Activated T-helper 2 cell treated with anti-CD3 and anti-CD28 coated beads, Interferon-gamma antibody, Interleukin-2, Interleukin-4, amounts not matched to agents 10 μg/mL and 5 μg/mL and 100 μg/mL, durations not matched to agents 14 hours and 24 hours and 36 hours (primary cell): ENCODE results near the gene CREB3L2. TPM values are rescaled to one million over a fixed set of nuclear protein-coding genes. Genes with fewer than 3 reads are reported as not detected.
A peak's percentile ranks its signal among the peaks of the same experiment; 100 is the strongest.
"Not testable (repeated sequence)": the region's sequence is repeated elsewhere in the genome, so short reads cannot be mapped to it uniquely, and the experiment has no call there.

Experiments used
- DNase-seq: peaks from one replicate; pipeline ENCODE4 v3.0.0; 2021; ENCODE audit warnings: low spot score
- H3K27ac Mint-ChIP-seq: one replicate; pipeline ENCODE4 v1.8.0; 2021; ENCODE audit warnings: mixed read lengths
- H3K27me3 Mint-ChIP-seq: one replicate; pipeline ENCODE4 v1.8.0; 2021; ENCODE audit warnings: low read depth, mixed read lengths
- H3K36me3 Mint-ChIP-seq: one replicate; pipeline ENCODE4 v1.8.0; 2021; ENCODE audit warnings: low read depth, mixed read lengths
- H3K4me1 Mint-ChIP-seq: one replicate; pipeline ENCODE4 v1.8.0; 2021; ENCODE audit warnings: low read depth, mixed read lengths
- H3K4me3 Mint-ChIP-seq: one replicate; pipeline ENCODE4 v1.8.0; 2021; ENCODE audit warnings: low read depth, mild to moderate bottlenecking, moderate library complexity, mixed read lengths
- H3K9me3 Mint-ChIP-seq: one replicate; pipeline ENCODE4 v1.8.0; 2021; ENCODE audit warnings: mixed read lengths
- intact Hi-C: fragments of 100-400 bp; cut with micrococcal nuclease; formaldehyde crosslinking; loops from one replicate; pipeline ENCODE4 v1.15.1; 2023
- total RNA-seq: library from RNA; stranded (reverse); gene quantifications from 2 replicates; pipeline ENCODE4 v1.2.3, GENCODE V29; 2022

Gene CREB3L2
- total RNA-seq, 1 donor from 2014 or later, result 58.6 TPM

- Mint-ChIP-seq H3K4me1 (peaks cover 41% of the 10 kb centered on the region), H3K9me3 (no peaks in the 10 kb centered on the region), H3K36me3 (peaks cover 58% of the 10 kb centered on the region), H3K27me3 (no peaks in the 10 kb centered on the region), H3K27ac (peak overlapping the region; percentile 67), H3K4me3 (no peak overlapping the region)
- DNase-seq, result no peak
- intact Hi-C loops, result no loop called here
Measured at GRCh38 chr7:137920637-137921399, 81.1 kb downstream of the CREB3L2 start.

GRCh38 chr7:137919987-137920386 is 81.9 kb downstream of the CREB3L2 start:
- Mint-ChIP-seq H3K4me3 (no peak overlapping the region), H3K27ac (no peak overlapping the region), H3K9me3 (no peaks in the 10 kb centered on the region), H3K4me1 (peaks cover 41% of the 10 kb centered on the region), H3K36me3 (peaks cover 52% of the 10 kb centered on the region), H3K27me3 (no peaks in the 10 kb centered on the region)
- DNase-seq, result no peak
- intact Hi-C loops, result no loop called here

GRCh38 chr7:137916980-137917645 is 84.8 kb downstream of the CREB3L2 start:
- peaks cover 25% of the 10 kb centered on the region for H3K4me1 Mint-ChIP-seq
- no peaks in the 10 kb centered on the region for H3K27me3 Mint-ChIP-seq
- no peak overlapping the region for H3K27ac Mint-ChIP-seq
- no peak overlapping the region for H3K4me3 Mint-ChIP-seq
- peaks cover 42% of the 10 kb centered on the region for H3K36me3 Mint-ChIP-seq
- no peak for DNase-seq
- no peaks in the 10 kb centered on the region for H3K9me3 Mint-ChIP-seq
- intact Hi-C loops, result no loop called here

GRCh38 chr7:137916564-137916963 is 85.3 kb downstream of the CREB3L2 start:
- Mint-ChIP-seq H3K27ac (no peak overlapping the region), H3K27me3 (no peaks in the 10 kb centered on the region), H3K36me3 (peaks cover 40% of the 10 kb centered on the region), H3K4me3 (no peak overlapping the region), H3K4me1 (peaks cover 20% of the 10 kb centered on the region), H3K9me3 (no peaks in the 10 kb centered on the region)
- DNase-seq, result no peak
- intact Hi-C loops, result no loop called here

- H3K36me3 Mint-ChIP-seq, result peaks cover 39% of the 10 kb centered on the region
- intact Hi-C loops, result no loop called here
- no peak overlapping the region for H3K4me3 Mint-ChIP-seq
Measured at GRCh38 chr7:137915266-137915665, 86.6 kb downstream of the CREB3L2 start.

GRCh38 chr7:137913985-137914384 is 87.9 kb downstream of the CREB3L2 start:
- Mint-ChIP-seq H3K9me3 (no peaks in the 10 kb centered on the region), H3K27me3 (no peaks in the 10 kb centered on the region), H3K27ac (no peak overlapping the region), H3K4me1 (peaks cover 8% of the 10 kb centered on the region), H3K4me3 (no peak overlapping the region), H3K36me3 (peaks cover 47% of the 10 kb centered on the region)
- no peak for DNase-seq
- intact Hi-C loops, result no loop called here

More at GRCh38 chr7:137915266-137915665, 86.6 kb downstream of the CREB3L2 start:
- H3K27me3 Mint-ChIP-seq, result no peaks in the 10 kb centered on the region
- peaks cover 9% of the 10 kb centered on the region for H3K4me1 Mint-ChIP-seq
- no peak for DNase-seq
- no peaks in the 10 kb centered on the region for H3K9me3 Mint-ChIP-seq
- no peak overlapping the region for H3K27ac Mint-ChIP-seq

GRCh38 chr7:137909042-137909441 is 92.8 kb downstream of the CREB3L2 start:
- Mint-ChIP-seq H3K27me3 (no peaks in the 10 kb centered on the region), H3K36me3 (peaks cover 64% of the 10 kb centered on the region), H3K27ac (no peak overlapping the region), H3K4me3 (no peak overlapping the region), H3K9me3 (no peaks in the 10 kb centered on the region), H3K4me1 (no peaks in the 10 kb centered on the region)
- intact Hi-C loops, result loop anchor here (10.0 kb wide), 1 partner anchor 826 kb away; no protein-coding TSS in a partner anchor
- DNase-seq, result no peak

GRCh38 chr7:137908106-137908505 is 93.8 kb downstream of the CREB3L2 start:
- DNase-seq, result no peak
- H3K27ac Mint-ChIP-seq, result no peak overlapping the region
- no peak overlapping the region for H3K4me3 Mint-ChIP-seq
- no peaks in the 10 kb centered on the region for H3K27me3 Mint-ChIP-seq
- peaks cover 4% of the 10 kb centered on the region for H3K4me1 Mint-ChIP-seq
- H3K9me3 Mint-ChIP-seq, result no peaks in the 10 kb centered on the region
- intact Hi-C loops, result loop anchor here (10.0 kb wide), 1 partner anchor 827 kb away; no protein-coding TSS in a partner anchor
- H3K36me3 Mint-ChIP-seq, result peaks cover 71% of the 10 kb centered on the region

GRCh38 chr7:137906636-137907035 is 95.2 kb downstream of the CREB3L2 start:
- not testable (repeated sequence) for H3K4me3 Mint-ChIP-seq, H3K9me3 Mint-ChIP-seq, DNase-seq, H3K4me1 Mint-ChIP-seq, H3K27me3 Mint-ChIP-seq, H3K27ac Mint-ChIP-seq
- intact Hi-C loops, result loop anchor here (10.0 kb wide), 1 partner anchor 828 kb away; no protein-coding TSS in a partner anchor
- H3K36me3 Mint-ChIP-seq, result peaks cover 66% of the 10 kb centered on the region

- DNase-seq, result no peak
- H3K27me3 Mint-ChIP-seq, result no peaks in the 10 kb centered on the region
- peaks cover 63% of the 10 kb centered on the region for H3K36me3 Mint-ChIP-seq
- no peak overlapping the region for H3K4me3 Mint-ChIP-seq
- H3K27ac Mint-ChIP-seq, result no peak overlapping the region
- peaks cover 4% of the 10 kb centered on the region for H3K4me1 Mint-ChIP-seq
- intact Hi-C loops, result loop anchor here (5.0 to 10.0 kb wide), 2 partner anchors 298 to 830 kb away; no protein-coding TSS in a partner anchor
- no peaks in the 10 kb centered on the region for H3K9me3 Mint-ChIP-seq
Measured at GRCh38 chr7:137904833-137905232, 97.1 kb downstream of the CREB3L2 start.

- intact Hi-C loops, result loop anchor here (1.0 to 10.0 kb wide), 4 partner anchors 19 to 831 kb away; no protein-coding TSS in a partner anchor
- no peak overlapping the region for H3K27ac Mint-ChIP-seq
- no peak overlapping the region for H3K4me3 Mint-ChIP-seq
Measured at GRCh38 chr7:137903382-137904169, 98.3 kb downstream of the CREB3L2 start.

GRCh38 chr7:137900137-137900536 is 101.7 kb downstream of the CREB3L2 start:
- no peak for DNase-seq
- peaks cover 54% of the 10 kb centered on the region for H3K36me3 Mint-ChIP-seq
- no peaks in the 10 kb centered on the region for H3K27me3 Mint-ChIP-seq
- intact Hi-C loops, result loop anchor here (5.0 to 10.0 kb wide), 2 partner anchors 293 to 835 kb away; no protein-coding TSS in a partner anchor
- no peak overlapping the region for H3K4me3 Mint-ChIP-seq
- H3K27ac Mint-ChIP-seq, result no peak overlapping the region
- peaks cover 27% of the 10 kb centered on the region for H3K4me1 Mint-ChIP-seq
- H3K9me3 Mint-ChIP-seq, result no peaks in the 10 kb centered on the region

More at GRCh38 chr7:137903382-137904169, 98.3 kb downstream of the CREB3L2 start:
- Mint-ChIP-seq H3K27me3 (no peaks in the 10 kb centered on the region), H3K36me3 (peaks cover 61% of the 10 kb centered on the region), H3K4me1 (peaks cover 11% of the 10 kb centered on the region), H3K9me3 (no peaks in the 10 kb centered on the region)
- peak; percentile 36 for DNase-seq
